T-helper 2 cell treated with Interferon-gamma antibody and Interleukin-4, amounts not matched to agents 100 ng/mL and 5 ng/mL, for 36 hours (primary cell): ENCODE measurements around the gene INPP4B. TPM values are rescaled to one million over a fixed set of nuclear protein-coding genes. Genes with fewer than 3 reads are reported as not detected.

ENCODE experiments used
- intact Hi-C: fragments of 100-400 bp; cut with micrococcal nuclease; formaldehyde crosslinking; loops from one replicate; pipeline ENCODE4 v1.15.1; 2023
- total RNA-seq: library from RNA; stranded (reverse); gene quantifications from 2 replicates; pipeline ENCODE4 v1.2.3, GENCODE V29; 2022

Gene INPP4B
- total RNA-seq, 1 donor from 2014 or later, result 103 TPM

- intact Hi-C loops, result no loop called here
Observed at GRCh38 chr4:142741995-142742394, 104.1 kb downstream of the INPP4B start.

DNA sequence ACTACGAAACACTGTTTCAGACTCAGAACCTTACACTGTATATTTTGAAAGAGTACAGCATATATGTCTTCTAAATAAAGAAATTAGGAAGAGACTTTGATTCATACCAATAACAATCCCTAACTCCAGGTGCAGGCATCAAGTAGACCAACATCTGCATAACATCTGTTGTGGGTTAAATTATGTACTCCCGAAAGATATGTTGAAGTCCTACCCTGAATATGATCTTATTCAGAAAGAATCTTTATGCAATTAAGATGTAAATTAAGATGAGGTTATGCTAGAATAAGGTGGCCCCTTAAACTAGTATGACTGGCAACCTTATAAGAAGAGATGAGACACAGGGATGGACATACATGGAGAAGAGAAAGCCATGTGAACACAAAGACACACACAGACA, 117.9 kb downstream of the INPP4B start:
- intact Hi-C loops, result no loop called here

GRCh38 chr4:142727149-142727548, 119.0 kb downstream of the INPP4B start:
- intact Hi-C loops, result no loop called here

DNA sequence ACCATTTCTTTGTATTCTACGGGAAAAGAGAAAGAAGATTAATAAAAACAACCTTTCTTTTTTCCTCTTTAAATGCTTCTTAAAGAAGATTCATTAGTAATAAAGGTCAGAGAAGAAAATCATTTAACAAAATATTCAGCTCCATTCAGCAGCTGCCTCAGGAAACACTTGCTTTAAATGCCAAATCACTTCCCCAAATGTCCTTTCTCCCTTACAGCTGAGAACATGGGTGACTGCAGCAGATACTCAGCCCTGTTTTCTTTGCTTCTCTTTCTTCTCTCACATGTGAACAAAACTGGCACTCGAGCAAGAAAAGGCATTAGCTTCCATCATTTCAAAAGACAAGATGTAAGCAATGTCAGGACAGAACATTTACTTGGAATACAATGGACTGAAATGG, 120.2 kb downstream of the INPP4B start:
- intact Hi-C loops, result no loop called here

GRCh38 chr4:142721187-142721586, 124.9 kb downstream of the INPP4B start:
- intact Hi-C loops, result loop anchor here (2.0 to 5.0 kb wide), 2 partner anchors 121 to 438 kb away; no protein-coding TSS in a partner anchor

- intact Hi-C loops, result loop anchor here (1.0 to 5.0 kb wide), 6 partner anchors 15 to 593 kb away; no protein-coding TSS in a partner anchor
Observed at GRCh38 chr4:142719854-142720541, 126.1 kb downstream of the INPP4B start.

- intact Hi-C loops, result loop anchor here (2.0 kb wide), 1 partner anchor 14 kb away; no protein-coding TSS in a partner anchor
Observed at GRCh38 chr4:142718981-142719380, 127.1 kb downstream of the INPP4B start.

DNA sequence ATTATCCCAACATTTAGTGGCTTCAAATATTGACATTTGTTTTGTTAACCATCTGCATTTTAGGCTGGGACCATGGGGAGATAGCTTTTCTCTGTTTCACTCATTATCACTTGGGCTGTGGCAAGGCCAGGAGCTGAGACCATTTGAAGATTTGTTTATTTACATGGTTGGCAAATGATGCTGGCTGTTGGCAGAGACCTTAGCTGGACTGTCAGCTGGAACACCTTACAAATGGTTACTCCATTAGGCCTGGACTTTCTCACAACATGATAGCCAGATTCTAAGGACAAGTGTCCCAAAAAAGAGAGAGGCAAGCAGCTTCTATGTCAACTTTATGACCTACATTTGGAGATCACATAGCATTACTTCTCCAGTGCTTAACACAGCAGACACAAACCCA, 130.4 kb downstream of the INPP4B start:
- intact Hi-C loops, result no loop called here

DNA sequence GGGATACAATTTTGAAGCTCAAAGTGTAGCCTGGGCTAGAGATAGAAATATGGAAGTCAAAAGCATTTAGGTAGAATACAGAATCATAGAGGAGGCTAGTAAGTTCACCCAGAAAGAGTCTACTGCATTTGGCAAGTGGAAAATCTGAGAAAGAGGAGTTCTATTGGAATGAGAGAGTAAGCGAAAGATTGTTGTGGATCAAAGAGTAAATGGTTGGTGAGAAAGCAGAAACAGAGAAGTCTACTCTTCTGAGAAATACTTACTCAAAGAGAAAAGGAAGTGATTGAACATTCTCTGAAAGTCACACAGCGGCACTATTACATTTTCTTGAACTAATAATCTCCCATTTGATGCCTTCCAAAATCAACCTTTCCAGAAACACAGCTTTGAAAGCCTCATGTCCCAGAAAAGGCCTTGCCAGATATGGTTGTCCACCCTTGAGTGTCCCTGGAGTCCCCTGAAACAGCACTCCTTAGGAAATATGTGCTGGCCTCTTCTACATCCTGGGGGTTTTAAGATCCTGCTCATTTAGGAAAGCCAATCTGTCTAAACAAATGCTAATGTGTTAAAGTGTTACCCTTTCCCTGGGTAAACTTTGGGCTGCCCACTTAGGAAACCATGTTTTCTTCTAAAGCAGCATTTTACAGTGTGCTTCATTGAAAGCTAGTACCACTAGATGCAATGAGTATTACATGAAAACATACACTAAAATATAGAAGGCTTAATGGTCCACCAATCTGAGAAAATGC, 132.6 kb downstream of the INPP4B start:
- intact Hi-C loops, result no loop called here

DNA sequence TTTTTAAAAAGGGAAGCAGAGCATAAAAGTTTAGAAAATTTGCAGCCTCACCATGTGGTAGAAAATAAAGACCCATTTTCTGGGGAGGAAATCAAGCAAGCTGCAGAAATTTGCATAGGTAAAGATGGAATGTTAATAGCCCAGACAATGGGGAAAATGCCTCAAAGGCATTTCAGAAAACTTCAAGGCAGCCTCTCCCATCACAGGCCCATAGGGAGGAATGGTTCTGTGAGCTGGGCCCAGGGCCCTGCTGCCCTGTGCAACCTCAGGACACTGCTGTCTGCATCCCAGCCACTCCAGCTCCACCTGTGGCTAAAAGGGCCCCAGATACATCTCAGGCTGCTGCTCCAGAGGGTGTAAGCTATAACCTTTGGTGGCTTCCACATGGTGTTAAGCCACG, 137.9 kb downstream of the INPP4B start:
- intact Hi-C loops, result no loop called here

GRCh38 chr4:142707401-142707800, 138.7 kb downstream of the INPP4B start:
- intact Hi-C loops, result no loop called here

DNA sequence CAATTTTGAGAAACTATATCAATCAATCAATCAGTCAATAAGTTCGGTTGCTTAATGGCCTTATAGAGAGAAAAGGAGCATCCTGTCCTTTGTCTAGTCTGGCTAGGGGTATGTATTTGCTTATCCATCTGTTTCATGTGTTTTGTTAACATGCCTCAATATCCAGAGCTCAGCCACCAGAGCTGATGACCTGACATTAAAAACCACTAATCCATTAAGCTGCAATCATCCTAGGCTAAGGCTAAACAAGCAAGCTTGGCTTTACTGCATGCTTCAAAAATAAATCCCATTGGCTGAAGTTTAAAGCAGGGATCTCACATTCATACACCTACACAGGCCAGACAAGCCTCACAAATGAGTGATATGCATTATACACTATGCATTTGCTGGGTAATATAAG, 139.7 kb downstream of the INPP4B start:
- intact Hi-C loops, result no loop called here

DNA sequence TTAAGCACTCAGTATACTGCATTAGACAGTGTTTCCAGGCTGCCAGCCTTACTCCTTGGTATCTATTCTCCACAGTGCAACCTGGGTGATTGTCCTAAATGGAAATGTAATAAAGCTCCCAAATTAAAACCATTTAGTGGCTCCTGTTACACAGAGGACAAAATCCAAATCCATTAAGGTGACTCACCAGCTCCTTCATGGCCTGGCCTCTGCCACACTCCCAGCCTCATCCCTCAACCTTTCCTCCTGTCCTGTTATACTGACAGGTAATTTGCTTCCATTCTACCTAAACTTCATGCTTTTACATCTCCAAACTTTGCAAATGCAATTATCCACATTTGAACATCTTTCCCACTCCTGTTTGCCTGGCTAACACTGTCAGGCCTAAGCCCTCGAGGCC, 140.3 kb downstream of the INPP4B start:
- intact Hi-C loops, result loop anchor here (2.0 kb wide), 1 partner anchor 13 kb away; no protein-coding TSS in a partner anchor

GRCh38 chr4:142703694-142704309, 142.3 kb downstream of the INPP4B start:
- intact Hi-C loops, result loop anchor here (1.0 to 2.0 kb wide), 4 partner anchors 15 to 349 kb away; no protein-coding TSS in a partner anchor

- intact Hi-C loops, result loop anchor here (2.0 kb wide), 1 partner anchor 296 kb away; no protein-coding TSS in a partner anchor
Observed at GRCh38 chr4:142701017-142701416, 145.1 kb downstream of the INPP4B start.

- intact Hi-C loops, result loop anchor here (2.0 kb wide), 1 partner anchor 296 kb away; no protein-coding TSS in a partner anchor
Observed at GRCh38 chr4:142700531-142700930, 145.6 kb downstream of the INPP4B start.

DNA sequence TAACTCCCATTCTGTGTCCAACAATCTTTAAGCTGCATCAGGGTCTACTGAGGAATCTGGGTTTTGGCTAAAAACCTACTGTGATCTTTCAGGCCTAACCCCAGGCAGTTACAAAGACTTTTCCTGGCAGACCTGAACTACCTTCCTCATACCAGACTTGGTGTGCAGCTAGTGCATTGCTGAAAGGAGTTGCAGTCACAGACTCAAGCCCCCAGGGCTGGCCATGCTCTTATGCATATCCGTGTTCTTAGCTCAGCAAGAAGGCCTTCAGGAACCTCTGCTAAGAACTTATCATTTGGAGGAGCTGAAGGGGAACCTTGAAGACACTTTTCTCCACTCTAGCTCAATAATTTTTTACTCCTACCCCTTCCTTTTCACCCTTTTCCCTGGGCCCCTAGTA, 147.5 kb downstream of the INPP4B start:
- intact Hi-C loops, result loop anchor here (10.0 kb wide), 1 partner anchor 816 kb away; the partner anchor contains the start of gene SMARCA5

- intact Hi-C loops, result loop anchor here (10.0 kb wide), 1 partner anchor 817 kb away; the partner anchor contains the start of gene SMARCA5
Observed at GRCh38 chr4:142697928-142698327, 148.2 kb downstream of the INPP4B start.

DNA sequence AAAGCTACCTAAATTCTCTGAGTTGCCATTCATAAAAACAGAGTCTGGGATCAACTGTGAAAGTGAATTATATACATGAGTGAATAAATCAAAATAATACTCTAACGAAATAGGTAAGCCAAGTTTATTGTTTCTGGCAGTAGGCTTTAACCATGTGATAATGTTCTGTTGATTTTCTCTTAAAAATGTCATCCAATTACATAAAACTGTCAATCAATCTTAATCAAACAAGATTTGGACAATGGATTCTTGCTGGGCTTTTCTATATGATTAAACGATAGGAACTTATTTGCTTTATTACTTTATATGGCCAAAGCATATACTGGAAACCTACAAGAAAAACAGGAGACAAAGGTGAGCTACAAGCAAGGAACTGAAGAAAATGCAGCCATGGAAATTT, 148.8 kb downstream of the INPP4B start:
- intact Hi-C loops, result loop anchor here (10.0 kb wide), 1 partner anchor 817 kb away; the partner anchor contains the start of gene SMARCA5

- intact Hi-C loops, result loop anchor here (10.0 kb wide), 1 partner anchor 818 kb away; the partner anchor contains the start of gene SMARCA5
Observed at GRCh38 chr4:142696334-142697122, 149.6 kb downstream of the INPP4B start.
